G401 (cell line): ENCODE data around the gene WDR86. TPM values are rescaled to one million over a fixed set of nuclear protein-coding genes. Genes with fewer than 3 reads are reported as not detected.

Experiments
- DNase-seq: peaks from one replicate; pipeline ENCODE4 v3.0.0-alpha.2; 2015; ENCODE audit warnings: low spot score
- in situ Hi-C: cut with HindIII; loops from 2 replicates; pipeline ENCODE4 v1.10.0; 2016; ENCODE audit warnings: low sequenced_read_pairs, mixed read lengths
- total RNA-seq: library from RNA; depleted of rRNA; stranded (reverse); fragments of >200 nt; shearing (Covaris generic); gene quantifications from 2 replicates; pipeline ENCODE4 v1.2.3, GENCODE V29; 2014

WDR86 gene
- total RNA-seq, 1 experiment from 2014 or later = 10.2 TPM

DNA sequence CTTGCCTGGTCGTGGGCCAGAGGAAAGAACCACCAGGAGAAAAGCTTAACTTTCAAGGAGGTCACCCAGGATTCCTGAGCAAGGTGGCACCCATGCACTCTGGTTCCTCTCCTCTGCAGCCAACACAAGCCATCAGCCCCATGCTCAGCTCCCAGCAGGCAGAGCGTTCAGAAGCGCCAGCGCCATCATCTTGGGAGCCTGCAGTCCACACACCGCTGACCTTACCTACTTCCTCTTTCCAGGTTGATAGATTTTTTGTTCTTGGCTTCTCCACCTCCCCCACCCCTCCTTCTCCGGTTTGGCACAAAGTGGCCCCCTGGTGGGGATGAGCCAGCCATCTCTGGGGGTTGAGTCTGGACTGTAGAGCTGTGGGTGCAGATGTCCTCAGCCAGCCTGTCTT, 1.7 kb upstream of the WDR86 start:
- in situ Hi-C loops = no loop called here

DNA sequence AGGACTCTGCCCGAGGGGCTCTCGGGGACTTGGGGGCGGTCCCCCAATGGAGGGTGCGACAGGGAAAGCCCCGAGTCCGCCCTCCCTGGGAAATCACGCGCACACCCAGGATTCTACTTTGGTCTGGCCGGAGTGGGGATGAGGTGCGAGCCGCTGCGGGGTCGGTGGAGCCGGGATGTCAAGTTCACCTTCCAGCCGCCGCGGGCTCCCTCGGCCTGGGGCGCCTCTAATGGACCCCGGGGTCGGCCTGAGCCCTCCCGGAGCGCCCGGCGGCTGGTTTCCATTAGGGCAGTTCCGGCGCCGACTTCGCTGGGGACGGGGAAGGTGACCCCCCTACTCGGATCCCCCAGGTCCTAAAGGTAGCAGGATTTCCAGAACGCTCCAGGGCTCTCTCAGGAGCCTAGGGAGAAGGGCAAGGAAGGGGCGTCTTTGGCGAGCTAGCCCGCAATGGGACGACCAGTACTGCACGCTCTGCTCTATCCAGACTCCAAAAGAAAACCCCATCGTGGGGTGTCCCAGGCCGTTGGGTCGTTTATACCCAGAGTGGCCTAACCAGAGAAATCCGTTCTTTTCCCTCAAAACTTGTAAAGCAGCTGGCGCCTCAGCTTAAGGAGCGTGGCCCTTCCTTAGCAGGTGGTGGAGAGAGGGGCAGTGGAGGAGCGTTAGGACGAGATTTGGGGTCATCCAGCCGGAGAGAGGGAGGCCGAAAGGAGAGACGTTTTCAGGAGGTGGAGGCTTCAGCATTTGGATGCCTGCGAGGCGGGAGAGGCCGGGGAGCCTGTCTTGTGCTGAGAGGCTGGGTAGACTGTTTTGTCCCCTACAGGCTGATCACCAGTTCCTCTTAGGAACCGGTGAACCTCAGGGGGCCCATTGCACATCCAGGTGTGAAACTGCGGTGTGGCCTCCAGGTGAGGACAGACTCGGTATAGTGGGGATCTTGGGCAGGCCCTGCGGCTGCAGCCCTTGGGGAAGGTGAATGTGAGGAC, 860 bp upstream of the WDR86 start:
- in situ Hi-C loops = no loop called here
- DNase-seq = no peak

More for the DNA sequence above, 1.7 kb upstream of the WDR86 start:
- DNase-seq = no peak

GRCh38 chr7:151408839-151409666, 785 bp downstream of the WDR86 start:
- in situ Hi-C loops = no loop called here
- DNase-seq = no peak

DNA sequence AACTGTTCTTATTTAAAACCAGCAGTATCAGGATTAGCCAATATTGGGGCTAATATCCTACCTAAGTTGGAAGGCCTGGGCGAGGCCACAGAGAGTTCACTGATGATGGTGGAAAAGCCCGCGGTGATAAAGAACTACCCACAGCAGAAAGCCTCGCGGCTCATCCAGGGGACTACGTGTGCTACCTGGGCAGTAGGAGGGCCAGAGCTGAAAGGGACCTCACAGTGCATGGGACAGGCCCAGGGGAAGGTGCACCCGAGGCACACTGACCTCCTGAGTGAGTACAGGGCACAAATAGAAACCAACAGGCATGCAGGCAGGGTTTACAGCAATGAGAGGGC, 1.4 kb downstream of the WDR86 start:
- DNase-seq = no peak
- in situ Hi-C loops = no loop called here

- in situ Hi-C loops = no loop called here
- DNase-seq = no peak
These were observed 2.8 kb downstream of the WDR86 start for GRCh38 chr7:151406886-151407583.

GRCh38 chr7:151406051-151406875, 3.6 kb downstream of the WDR86 start:
- no peak for DNase-seq
- in situ Hi-C loops = no loop called here

- in situ Hi-C loops = no loop called here
These were observed 4.2 kb downstream of the WDR86 start for GRCh38 chr7:151405588-151405987.

DNA sequence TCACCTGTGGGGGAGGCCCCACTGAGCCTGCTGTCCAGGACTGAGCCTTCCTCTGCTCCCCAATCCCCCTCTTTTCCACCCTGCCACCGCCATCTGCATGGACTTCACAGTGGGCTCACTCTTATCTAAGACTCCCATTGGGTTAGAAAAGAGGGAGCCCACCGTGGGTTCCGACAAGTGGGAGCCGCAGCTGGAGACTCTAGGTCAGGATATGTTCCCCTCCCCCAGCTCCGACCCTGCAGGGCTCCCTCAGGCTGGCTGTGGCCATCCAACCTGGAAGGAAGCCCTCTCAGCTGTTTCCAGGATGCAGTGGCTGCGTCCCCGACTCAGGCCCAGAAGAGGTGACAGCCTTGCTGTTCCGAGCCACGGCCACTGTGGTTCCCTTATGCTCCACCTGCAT, 4.8 kb downstream of the WDR86 start:
- in situ Hi-C loops = no loop called here
- no peak for DNase-seq

More at GRCh38 chr7:151405588-151405987, 4.2 kb downstream of the WDR86 start:
- DNase-seq = no peak

DNA sequence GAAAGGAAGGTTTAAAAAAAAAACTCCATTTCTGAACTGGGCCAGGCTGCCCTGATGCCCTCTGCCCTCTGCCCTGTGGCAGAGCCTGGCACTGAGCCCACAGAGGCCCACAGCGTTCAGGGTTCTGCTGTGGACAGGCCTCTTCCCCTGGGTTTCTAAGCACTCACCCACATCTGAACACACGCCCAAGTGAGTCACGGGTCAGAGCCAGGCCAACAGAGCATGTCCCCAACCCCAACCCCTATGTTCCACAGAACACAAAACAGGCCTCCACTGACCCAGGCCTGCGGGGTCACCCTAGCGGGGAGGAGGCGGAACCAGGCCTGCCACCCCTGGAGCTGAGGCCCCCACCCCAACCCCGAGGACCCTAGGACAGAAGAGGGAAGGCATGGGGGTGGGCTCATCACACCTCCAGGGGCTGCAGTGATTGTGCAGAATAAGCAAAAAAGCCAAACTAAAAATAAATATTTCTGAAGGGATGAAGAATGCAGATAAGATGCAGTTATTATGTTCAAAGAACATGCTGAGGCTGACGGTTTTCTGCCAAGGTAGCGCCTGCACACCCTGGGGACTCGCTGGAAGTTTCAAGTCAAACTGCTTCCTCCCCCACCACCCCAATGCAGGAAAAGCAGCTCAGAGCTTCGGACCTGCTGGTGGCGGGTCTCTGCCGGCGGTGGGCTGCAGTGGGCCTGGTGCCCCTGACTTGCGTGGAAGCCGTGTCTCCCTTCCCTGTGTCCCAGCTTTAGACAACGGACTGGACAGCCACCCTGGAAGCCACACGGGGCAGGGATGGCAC, 5.4 kb downstream of the WDR86 start:
- in situ Hi-C loops = no loop called here

GRCh38 chr7:151403764-151404163, 6.1 kb downstream of the WDR86 start:
- no peak for DNase-seq
- in situ Hi-C loops = no loop called here

More for the DNA sequence above, 5.4 kb downstream of the WDR86 start:
- DNase-seq = no peak

DNA sequence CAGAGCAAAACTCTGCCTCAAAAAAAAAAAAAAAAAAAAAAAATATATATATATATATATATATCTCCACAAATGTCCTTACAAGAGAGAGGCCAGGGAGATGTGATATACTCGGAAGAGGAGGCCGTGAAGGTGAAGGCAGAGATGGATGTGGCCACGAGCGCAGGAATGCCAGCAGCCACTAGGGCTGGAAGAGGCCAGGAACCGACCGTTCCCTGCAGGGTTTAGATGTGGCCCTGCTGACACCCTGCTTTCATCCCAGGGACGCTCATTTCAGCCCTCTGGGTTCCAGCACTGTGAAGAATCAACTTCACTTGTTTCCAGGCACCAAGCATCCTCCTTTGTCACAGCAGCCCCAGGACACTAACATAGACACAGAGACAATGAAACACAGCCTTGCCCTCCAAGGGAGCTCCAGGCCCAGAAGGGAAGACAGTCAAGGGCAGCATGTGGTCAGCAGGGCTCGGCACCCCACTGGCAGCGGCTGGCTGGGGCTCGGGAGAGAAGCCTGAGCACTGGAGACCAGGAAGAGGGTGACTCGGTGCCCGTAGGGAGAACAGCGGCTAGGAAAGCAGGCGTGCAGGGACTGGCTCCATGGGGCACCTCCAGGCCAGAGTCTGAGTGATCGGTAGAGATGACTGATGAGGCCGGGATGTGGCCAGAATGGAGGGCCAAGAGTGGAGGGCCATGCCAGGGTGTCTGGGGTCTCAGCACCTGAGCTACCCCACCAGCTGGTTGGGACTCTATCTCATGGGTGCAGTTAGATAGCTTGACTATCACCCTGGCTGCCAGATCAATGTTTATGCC, 7.6 kb downstream of the WDR86 start:
- in situ Hi-C loops = no loop called here
- no peak for DNase-seq

DNA sequence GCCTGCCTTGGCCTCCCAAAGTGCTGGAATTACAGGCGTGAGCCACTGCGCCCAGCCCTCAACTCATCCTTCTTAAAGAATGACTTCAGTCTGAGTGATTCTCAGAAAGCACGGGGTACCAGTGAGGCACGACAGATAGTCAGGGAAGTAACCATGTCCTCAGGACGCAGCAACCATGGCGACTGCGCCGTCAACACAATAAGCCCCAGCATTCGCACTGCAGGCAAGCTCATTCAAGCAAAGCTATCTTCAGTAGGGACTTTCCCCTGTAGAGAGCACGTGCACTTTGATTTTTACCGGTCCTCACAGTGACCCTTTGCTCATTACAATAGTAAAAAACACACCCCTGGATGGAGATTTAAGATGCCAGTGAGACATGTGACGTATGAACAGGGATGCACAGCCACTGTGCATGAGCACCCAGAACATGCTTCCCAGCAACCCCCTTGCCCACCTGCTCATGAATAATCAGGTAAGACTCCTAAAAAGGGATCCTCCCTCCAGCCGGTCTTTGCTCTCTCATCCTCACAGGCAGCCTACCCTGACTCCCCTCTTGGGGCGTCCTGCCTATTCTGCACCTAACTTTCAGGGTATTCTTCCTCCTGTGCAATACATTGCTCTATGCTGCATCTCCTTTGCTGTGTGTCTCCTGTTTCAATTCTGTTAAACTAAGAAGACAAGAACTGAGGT, 9.1 kb downstream of the WDR86 start:
- in situ Hi-C loops = no loop called here
- DNase-seq = no peak

DNA sequence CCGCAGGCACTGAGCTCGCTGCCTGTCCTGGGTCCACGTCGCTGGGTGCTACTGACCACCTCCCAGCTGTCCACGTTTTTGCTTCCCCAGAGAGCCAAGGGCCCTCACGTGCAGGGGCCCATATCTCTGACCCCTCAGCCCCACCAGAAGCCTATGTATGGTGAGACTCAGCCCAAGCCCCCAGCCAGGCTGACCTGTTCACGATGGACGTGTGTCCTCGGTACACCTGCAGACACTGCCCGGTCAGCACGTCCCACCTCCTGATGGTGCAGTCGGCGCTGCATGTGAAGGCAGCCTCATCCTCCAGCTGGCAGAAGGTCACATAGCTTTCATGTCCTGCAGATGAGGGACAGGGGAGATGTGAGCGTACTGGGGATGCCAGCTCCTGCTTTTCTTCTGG, 9.9 kb downstream of the WDR86 start:
- no peak for DNase-seq
- in situ Hi-C loops = no loop called here

GRCh38 chr7:151399305-151399601, 10.6 kb downstream of the WDR86 start:
- no peak for DNase-seq
- in situ Hi-C loops = no loop called here

DNA sequence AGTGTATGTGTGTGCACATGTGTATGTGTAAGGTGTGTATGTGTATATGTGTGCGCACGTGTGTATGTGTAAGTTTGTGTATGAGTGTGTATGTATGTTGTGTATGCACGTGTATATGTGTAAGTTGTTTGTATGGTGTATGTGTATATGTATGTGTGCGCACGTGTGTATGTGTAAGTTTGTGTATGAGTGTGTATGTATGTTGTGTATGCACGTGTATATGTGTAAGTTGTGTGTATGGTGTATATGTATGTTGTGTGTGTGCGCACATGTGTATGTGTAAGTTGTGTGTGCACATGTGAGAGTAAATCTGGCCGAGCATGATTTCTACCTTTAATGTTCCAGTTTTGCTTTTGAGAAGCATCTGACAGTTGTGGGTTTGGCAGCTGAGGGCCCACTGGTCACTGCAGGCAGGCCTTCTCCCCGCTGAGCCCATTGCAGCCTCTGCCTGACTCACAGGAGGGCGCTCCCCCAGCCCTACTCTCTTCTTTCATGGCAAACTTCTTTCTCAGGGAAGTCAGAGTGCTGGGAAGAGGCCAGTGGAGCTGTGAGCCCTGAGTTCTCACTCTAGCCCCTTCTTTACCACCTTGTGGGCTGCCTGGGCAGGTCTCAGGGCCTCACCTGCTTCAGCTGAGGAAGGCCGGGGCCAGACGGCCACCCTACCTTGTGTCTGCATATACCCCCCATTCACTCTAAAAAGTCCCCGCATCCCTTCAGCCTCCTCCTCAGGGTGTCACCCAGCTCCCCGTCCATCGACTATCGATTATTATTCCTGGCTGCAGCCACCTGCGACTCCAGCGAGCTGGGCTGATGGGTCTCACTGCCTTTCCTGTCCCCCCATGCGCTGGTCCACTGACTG, 11.2 kb downstream of the WDR86 start:
- in situ Hi-C loops = no loop called here
- no peak for DNase-seq

GRCh38 chr7:151397026-151397425, 12.8 kb downstream of the WDR86 start:
- in situ Hi-C loops = no loop called here
- DNase-seq = no peak
